ENCODE results near the gene LCN10.

The LCN10 gene

DNA sequence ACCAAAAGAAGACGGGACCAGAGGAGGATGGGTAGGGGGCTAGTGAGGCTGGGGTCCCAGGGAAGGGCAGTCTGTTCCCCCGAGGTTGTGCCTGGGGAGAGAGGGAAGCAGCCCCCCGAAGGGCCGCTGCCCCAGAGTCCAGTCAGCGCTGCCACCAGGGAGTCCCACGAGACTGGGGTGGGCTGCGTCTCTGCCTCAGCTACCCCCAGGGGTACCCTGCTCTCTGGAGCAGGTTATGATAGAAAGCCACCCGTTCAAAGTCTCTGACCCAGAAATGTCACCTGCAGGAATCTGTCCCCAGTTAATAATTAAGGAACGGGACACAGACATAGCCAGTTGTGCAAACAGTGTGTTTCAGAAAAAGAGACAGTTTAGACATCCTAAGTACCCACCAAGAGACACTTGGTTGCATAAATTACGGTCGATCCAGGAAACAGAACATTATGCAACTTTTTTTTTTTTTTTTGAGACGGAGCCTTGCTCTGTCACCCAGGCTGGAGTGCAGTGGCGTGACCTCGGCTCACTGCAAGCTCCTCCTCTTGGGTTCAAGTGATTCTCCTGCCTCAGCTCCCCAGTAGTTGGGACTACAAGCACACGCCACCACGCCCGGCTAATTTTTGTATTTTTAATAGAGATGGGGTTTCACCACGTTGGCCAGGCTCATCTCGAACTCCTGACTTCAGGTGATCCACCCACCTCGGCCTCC is 44.8 kb downstream of the LCN10 start:
- no peak for DNase-seq

- no peak for DNase-seq
These were observed 45.5 kb downstream of the LCN10 start for GRCh38 chr9:136697146-136697820.

DNA sequence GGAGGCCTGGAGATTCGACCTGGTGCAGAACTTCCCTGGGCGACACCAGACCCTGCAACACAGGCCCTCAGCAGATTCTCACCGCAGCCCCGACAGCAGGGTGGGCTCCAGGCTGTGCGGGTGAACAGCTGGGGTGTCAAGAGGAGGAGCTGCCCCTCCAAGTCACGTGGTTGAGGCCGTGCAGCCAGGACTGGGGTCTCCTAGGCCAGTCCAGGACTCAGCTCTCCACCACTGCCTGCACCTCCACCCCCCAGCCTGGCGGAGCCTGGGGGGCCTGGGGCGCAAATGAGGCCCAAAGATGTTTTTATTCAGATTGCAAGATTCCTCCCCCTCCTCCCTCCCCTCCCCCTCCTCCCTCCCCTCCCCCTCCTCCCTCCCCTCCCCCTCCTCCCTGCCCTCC is 46.2 kb downstream of the LCN10 start:
- no peak for DNase-seq

- DNase-seq = no peak
These were observed 46.8 kb downstream of the LCN10 start for GRCh38 chr9:136695955-136696354.

DNA sequence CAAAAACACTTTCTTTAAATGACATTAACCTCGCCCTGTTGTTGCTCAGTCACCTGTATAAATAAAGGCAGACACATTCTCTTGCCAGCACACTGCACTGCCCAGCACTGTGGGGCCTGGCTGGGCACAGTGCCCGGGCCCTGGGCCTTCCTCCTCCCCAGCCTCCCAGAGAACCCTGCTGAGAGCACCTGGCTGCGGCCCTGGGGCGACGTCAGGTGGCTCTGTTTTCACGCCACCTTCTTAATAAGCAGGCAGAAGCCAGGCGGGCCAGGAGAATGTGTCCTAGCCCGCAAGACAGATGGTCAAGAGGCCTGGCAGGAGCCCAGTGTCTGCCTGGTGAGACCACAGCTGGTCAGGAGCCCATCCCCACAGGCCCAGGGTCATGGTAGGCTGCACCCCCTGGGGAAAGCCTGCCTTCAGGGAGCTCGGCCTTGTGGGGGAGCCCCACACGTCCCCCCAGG is 47.3 kb downstream of the LCN10 start:
- no peak for DNase-seq

GRCh38 chr9:136694872-136695247 is 47.9 kb downstream of the LCN10 start:
- no peak for DNase-seq

GRCh38 chr9:136694163-136694871 is 48.4 kb downstream of the LCN10 start:
- DNase-seq = no peak

DNA sequence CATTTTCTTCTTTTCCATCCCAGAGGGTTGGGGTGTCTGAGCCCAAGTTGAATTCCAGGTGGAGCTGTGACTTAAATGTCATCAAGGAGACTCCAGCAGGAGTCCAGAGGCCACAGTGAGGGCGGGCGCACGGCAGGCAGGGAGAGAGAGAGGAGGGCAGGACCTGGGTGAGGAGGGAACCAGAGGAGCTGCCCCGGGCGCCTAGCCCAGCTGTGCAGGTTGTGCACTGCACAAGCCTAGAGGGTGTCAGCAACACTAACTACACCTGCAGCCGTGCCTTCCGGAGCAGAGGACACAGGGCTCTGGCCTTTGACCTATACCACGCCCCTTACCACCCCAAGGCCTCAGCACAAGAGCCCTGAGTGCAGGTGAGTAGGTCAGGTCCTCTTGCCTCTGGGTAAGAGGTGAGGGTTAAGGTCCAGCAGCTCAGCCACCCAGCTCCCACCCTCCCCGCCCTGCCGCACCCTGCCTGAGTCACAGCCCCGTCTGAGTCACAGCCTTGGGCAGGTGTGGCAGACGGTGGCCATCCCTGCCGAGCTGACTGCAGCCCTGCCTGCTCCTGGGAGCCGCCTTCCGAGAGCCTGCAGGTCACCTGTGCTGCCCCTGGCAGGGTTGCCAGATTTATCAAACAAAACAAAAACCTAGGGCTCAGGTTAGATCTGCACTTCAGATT is 49.1 kb downstream of the LCN10 start:
- DNase-seq = no peak

- no peak for DNase-seq
These were observed 49.6 kb downstream of the LCN10 start for GRCh38 chr9:136693135-136693489.

DNA sequence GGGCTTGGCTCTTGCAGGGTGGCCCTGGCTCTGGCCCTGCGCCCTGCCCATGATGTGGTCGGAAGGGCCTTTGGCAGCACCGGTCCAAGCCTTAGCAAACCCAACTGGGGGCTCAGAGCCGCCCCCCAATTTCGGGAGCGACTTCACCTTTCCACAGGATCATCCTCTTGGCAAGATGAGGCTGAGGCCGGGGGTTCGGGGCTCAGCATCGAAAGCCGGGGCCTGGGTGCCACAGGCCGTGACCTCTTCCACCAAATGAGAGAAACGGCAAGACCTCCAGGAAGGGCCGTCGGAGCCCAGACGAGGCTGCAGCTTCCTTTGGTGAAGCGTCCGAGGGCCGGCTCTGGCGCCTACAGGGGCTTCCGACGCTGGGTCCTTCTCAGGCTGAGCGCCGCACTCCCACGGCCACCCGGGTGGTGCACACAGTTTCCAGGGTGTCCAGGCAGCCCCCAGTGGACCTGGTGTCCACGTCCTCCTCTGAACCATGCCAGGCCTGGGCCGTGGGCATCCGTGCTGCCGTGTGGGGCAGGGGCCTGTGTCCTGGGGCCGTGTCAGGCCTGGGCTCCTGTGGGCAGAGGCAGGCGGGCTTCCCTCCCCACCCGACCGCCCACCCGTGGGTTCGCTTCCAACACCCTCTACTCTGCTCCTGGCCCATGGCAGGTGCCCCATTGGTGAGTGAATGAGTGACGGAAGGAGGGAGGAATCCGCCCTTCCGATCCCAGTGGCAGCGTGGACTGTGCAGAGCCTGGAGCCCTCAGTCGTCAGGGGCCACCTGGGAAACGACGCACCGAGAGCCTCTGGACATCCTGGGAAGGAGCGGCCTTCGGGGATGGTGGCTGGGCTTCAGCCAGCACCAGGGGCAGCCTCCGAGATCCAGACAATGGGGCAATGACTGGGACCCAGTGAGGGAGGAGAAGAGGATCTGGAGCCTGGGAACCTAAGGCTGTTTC is 50.3 kb downstream of the LCN10 start:
- no peak for DNase-seq

DNA sequence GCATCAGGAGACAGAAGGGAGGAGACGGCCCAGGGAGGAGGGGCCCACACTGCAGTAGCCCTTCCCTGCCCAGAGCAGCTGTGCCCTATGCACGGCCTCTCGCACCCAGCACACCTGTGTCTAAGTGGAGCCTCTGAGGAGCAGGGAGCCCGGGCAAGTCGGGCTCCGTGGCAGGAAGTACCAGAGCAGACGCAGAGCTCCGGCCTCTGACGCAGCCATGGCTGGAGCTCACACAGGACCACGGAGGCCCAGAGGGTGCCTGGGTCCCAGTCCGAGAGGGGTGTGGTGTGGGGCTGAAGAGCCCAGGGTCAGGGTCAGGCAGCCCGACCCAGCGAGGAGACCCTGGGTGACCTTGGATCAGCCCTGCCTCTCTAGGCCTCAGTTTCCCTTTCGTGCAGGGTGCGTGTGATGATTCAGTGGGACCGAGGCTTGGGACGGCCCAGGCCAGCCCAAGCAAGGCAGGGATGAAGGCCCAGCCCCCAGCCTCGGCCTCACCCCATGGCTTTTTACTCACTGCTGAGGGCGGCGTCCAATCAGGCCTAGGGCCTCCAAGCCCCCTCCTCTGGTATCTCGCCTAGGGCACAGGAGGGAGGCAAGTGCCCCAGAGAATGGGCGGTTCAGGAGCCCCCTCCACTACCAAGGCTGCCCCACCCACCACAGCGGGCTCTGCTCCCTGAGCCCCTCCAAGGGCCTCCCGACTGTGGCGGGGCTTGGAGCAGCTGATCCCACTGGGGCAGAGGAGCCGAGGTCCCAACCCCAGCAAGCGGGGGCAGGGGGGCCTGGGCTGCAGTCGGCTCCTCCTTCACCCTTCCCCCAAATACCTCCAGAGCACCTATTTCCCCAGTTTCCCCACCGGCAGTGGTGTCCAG is 51.2 kb downstream of the LCN10 start:
- DNase-seq = no peak

DNA sequence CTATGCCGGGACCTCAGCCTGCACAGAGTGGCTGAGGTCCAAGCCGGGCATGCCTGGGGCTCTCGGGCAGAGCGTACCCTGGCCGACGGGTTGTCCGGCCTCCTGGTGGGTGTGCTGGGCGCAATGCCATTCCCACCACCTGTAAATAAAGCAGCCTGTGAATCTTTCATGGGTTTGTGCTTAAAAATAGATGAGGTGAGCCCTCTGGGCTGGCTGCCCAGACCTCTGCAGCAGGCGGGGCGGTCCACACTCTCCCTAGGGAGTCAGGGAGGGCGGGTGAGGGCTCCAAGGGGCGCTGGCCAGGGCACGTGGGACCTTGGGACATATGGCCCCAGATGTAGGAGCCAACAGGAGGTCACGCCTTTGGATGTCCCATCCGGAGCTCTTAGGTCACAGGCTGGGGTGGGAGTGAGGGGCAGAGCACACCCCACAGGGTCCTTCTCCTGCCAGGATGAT is 51.9 kb downstream of the LCN10 start:
- DNase-seq = no peak

GRCh38 chr9:136690104-136690805 is 52.5 kb downstream of the LCN10 start:
- DNase-seq = no peak

- no peak for DNase-seq
These were observed 53.7 kb downstream of the LCN10 start for GRCh38 chr9:136689108-136689460.

- no peak for DNase-seq
These were observed 54.2 kb downstream of the LCN10 start for GRCh38 chr9:136688274-136689107.
